GM21528 (cell line): ENCODE data around the gene METTL16.

ENCODE experiments used
- ATAC-seq: cut with Tn5 transposase; IDR thresholded peaks from one replicate; pipeline ENCODE4 v1.9.1; 2021; ENCODE audit warnings: mild to moderate bottlenecking, moderate library complexity; ENCODE audit not compliant: unreplicated experiment, low FRiP score

Gene METTL16

GRCh38 chr17:2385240-2386210 lies 126.2 kb downstream of the METTL16 start:
- ATAC-seq = no peak

GRCh38 chr17:2384439-2385127 lies 127.1 kb downstream of the METTL16 start:
- no peak for ATAC-seq

- ATAC-seq = no peak
Measured at GRCh38 chr17:2383628-2384167, 128.0 kb downstream of the METTL16 start.

- ATAC-seq = no peak
Measured at GRCh38 chr17:2380950-2381649, 130.6 kb downstream of the METTL16 start.

GRCh38 chr17:2380226-2380922 lies 131.3 kb downstream of the METTL16 start:
- no peak for ATAC-seq

- ATAC-seq = no peak
Measured at GRCh38 chr17:2379489-2380225, 132.0 kb downstream of the METTL16 start.

- no peak for ATAC-seq
Measured at GRCh38 chr17:2378905-2379304, 132.8 kb downstream of the METTL16 start.

GRCh38 chr17:2377659-2378058 lies 134.0 kb downstream of the METTL16 start:
- ATAC-seq = no peak

GRCh38 chr17:2376107-2376506 lies 135.6 kb downstream of the METTL16 start:
- ATAC-seq = no peak

- ATAC-seq = no peak
Measured at GRCh38 chr17:2375406-2375805, 136.3 kb downstream of the METTL16 start.

GRCh38 chr17:2374549-2375285 lies 137.0 kb downstream of the METTL16 start:
- no peak for ATAC-seq

- ATAC-seq = no peak
Measured at GRCh38 chr17:2373179-2373578, 138.5 kb downstream of the METTL16 start.

- no peak for ATAC-seq
Measured at GRCh38 chr17:2372681-2373080, 139.0 kb downstream of the METTL16 start.

GRCh38 chr17:2372180-2372579 lies 139.5 kb downstream of the METTL16 start:
- ATAC-seq = no peak

GRCh38 chr17:2371183-2372130 lies 140.2 kb downstream of the METTL16 start:
- ATAC-seq = no peak

GRCh38 chr17:2370211-2370589 lies 141.5 kb downstream of the METTL16 start:
- no peak for ATAC-seq

- no peak for ATAC-seq
Measured at GRCh38 chr17:2369551-2370210, 142.0 kb downstream of the METTL16 start.
